ENCODE results near the gene MAP4K2. TPM values are rescaled to one million over a fixed set of nuclear protein-coding genes. Genes with fewer than 3 reads are reported as not detected.

The MAP4K2 gene
- total RNA-seq, 4 donors from 2014 or later = 3.6 to 9.0 (median 6.1) TPM

DNA sequence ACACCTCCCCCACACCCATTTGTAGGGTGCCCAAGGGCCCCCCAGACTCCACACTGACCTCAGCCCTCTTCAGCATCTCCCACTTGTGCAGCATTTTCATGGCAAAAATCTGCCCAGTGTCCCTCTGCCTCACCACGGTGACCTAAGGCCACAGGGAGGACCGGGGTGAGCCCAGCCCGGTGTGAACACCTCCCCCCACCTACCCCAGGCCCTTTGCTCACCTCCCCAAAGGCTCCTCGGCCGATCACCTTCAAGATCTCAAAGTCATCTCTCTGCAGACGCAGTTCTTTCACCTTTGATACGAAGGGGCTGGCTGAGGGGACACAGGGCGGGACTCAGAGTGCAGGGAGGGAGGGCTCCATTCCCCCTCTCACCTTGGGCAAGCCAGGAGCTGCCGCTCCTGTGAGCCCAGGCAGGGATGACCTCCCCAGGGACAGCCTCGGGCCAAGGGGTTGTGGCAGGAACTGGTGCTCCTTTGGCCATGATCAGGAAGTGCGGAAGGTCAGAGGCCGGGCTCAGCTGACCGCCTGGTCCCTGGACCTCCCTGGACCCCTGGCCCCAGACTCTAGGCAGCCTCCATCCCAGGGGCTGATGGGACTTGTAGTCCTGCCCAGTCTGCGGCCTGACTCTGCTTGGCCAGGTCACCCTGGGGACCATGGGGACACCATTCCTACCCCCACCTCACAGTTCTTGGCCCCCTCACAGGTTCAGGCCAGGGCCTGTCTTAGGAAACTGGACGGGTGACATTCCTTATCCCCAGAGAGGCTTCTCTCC, 38.8 kb upstream of the MAP4K2 start:
- DNase-seq = no peak
- peaks cover 8 to 58% (median 9%) of the 10 kb centered on the region in 3 donors for H3K4me1 ChIP-seq
- no peaks in the 10 kb centered on the region for H3K9me3 ChIP-seq
- 40 to 68% methylated on average over 2 to 7 of the region's 15 CpGs for WGBS, 2 donors
- no peaks in the 10 kb centered on the region for H3K27me3 ChIP-seq
- intact Hi-C loops (cut with DNase I) = no loop called here
- peak overlapping the region; percentile 87 to 96 (median 95) for H3K27ac ChIP-seq
- H3K36me3 ChIP-seq = peaks cover 0 to 43% (median 9%) of the 10 kb centered on the region in 3 donors
- TF ChIP-seq POLR2A (IDR thresholded peaks at IDR 0.05) = no peak
- peak overlapping the region; percentile 47 to 72 (median 70) for H3K4me3 ChIP-seq

DNA sequence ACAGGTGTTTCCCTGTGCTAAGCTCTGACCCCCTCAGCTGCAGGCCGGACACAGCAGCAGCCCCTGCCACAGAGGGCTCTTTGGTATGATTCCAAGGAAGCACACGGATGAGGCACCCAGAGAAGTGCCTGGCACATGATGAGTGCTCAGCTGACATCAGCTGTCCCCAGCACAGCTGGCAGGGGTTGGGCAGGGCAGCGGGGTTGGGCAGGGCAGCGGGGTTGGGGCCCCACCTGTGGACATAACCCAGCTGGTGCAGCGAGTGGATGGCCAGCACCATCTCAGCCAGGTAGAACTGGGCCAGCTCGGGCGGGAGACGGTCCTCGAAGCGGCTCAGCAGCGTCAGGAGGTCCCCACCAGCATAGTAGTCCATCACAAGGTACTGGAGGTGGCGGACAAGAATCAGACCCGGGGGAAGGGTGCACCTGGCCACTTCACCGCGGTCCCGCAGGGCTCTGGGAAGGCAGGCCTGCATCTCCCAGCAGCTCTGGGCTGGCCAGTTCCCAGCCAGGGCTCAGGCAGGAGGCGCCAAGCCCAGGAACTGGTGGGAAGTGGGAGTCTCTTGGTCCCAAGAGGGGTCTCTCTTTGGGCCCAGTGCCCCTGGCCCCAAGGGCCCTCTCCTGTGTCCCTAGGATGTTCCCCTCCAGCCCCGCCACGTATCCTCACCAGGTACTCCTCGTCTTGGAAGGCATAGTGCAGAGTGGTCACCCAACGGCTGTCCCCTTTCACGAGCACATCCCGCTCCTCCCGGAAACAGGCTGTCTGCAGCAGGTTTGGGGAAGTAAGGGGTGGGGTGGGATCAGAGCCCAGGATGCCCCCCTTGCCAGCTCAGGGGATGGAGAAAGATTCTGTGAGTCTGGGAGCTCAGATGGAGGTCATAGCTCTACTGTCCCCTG, 37.1 kb upstream of the MAP4K2 start:
- no peak for DNase-seq
- no peak for TF ChIP-seq POLR2A (IDR thresholded peaks at IDR 0.05)
- TF ChIP-seq, protein P1, sequence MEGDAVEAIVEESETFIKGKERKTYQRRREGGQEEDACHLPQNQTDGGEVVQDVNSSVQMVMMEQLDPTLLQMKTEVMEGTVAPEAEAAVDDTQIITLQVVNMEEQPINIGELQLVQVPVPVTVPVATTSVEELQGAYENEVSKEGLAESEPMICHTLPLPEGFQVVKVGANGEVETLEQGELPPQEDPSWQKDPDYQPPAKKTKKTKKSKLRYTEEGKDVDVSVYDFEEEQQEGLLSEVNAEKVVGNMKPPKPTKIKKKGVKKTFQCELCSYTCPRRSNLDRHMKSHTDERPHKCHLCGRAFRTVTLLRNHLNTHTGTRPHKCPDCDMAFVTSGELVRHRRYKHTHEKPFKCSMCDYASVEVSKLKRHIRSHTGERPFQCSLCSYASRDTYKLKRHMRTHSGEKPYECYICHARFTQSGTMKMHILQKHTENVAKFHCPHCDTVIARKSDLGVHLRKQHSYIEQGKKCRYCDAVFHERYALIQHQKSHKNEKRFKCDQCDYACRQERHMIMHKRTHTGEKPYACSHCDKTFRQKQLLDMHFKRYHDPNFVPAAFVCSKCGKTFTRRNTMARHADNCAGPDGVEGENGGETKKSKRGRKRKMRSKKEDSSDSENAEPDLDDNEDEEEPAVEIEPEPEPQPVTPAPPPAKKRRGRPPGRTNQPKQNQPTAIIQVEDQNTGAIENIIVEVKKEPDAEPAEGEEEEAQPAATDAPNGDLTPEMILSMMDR (IDR thresholded peaks at IDR 0.05) = no peak
- Histone ChIP-seq H3K4me3 (no peak overlapping the region), H3K9me3 (no peaks in the 10 kb centered on the region), H3K27ac (peak overlapping the region in 1 of 4 donors; percentile 9), H3K27me3 (no peaks in the 10 kb centered on the region), H3K36me3 (peaks cover 0 to 58% (median 9%) of the 10 kb centered on the region in 3 donors), H3K4me1 (peaks cover 9 to 64% (median 14%) of the 10 kb centered on the region in 3 donors)
- intact Hi-C loops (cut with DNase I) = no loop called here
- 90 to 93% methylated on average over 4 to 7 of the region's 24 CpGs for WGBS, 2 donors

GRCh38 chr11:64839335-64839734, 36.3 kb upstream of the MAP4K2 start:
- DNase-seq = no peak
- 62% methylated on average over 3 of the region's 13 CpGs; no CpG with 5 or more reads in 1 of the 2 donors for WGBS, 2 donors
- Histone ChIP-seq H3K36me3 (peaks cover 0 to 65% (median 16%) of the 10 kb centered on the region in 3 donors), H3K4me3 (no peak overlapping the region), H3K4me1 (peaks cover 13 to 61% (median 14%) of the 10 kb centered on the region in 3 donors), H3K9me3 (no peaks in the 10 kb centered on the region), H3K27me3 (no peaks in the 10 kb centered on the region), H3K27ac (no peak overlapping the region)
- no peak for TF ChIP-seq POLR2A (IDR thresholded peaks at IDR 0.05)
- TF ChIP-seq, protein P1 (IDR thresholded peaks at IDR 0.05) = no peak
- intact Hi-C loops (cut with DNase I) = no loop called here

DNA sequence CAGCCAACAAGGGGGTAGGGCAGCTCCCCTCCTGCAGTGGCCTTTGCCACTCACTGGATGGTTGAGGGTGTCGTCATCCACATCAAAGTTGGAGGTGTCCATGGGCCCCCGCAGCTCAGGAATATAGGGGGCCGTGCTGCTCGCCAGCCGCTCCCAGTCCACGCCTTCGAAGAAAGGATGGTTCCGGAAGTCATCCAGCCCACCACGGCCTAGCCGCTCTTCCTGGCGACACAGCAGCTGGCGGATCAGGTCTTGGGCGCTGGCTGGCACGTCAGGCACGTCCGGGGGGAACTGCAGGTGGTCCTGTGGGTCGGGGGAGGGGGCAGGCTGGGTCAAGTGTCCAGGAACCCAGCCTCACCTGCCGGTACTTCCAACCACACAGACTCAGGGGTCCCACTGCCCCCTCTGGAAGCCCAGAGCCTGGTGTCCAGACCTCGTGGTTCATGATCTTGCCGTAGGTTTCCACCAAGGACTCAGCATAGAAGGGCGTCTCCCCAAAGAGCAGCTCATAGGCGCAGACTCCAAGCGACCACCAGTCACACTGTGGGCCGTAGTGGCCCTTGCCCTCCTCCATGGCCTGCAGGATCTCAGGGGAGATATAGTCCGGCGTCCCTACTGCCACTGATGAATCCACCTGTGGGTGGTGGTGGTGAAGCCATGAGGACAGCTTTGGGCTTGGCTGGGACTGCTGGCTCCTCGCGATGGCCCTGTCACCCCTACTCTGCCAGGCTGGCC, 35.8 kb upstream of the MAP4K2 start:
- no peak for DNase-seq
- H3K27me3 ChIP-seq = no peaks in the 10 kb centered on the region
- TF ChIP-seq, protein P1 (IDR thresholded peaks at IDR 0.05) = no peak
- no peak for TF ChIP-seq POLR2A (IDR thresholded peaks at IDR 0.05)
- 60 to 88% methylated on average over 1 to 12 of the region's 28 CpGs for WGBS, 2 donors
- no peak overlapping the region for H3K27ac ChIP-seq
- peaks cover 13 to 55% (median 14%) of the 10 kb centered on the region in 3 donors for H3K4me1 ChIP-seq
- H3K36me3 ChIP-seq = peaks cover 3 to 71% (median 22%) of the 10 kb centered on the region in 3 donors
- H3K4me3 ChIP-seq = no peak overlapping the region
- H3K9me3 ChIP-seq = no peaks in the 10 kb centered on the region
- intact Hi-C loops (cut with DNase I) = no loop called here

DNA sequence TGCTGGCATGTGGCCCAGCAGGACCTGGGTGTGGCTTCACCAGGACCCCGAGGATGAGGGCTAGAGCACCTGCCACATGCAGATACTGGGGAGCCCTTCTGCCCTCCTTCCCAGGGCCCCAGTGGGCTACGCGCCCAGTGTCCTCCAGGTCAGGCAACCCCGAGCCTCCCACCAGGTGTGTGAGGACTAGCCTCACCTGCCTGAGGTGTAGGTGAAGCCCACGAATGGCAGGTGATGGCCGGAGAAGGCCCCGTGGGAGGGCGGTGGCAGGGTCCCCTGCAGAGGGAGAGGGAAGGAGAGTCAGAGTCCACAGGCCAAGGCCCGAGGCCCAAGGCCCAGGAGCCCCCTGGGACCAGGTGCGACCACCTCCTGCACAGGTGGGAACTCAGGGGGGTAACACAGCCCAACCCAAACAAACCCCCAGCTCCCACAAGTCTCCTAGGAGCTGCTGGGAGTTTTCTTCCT, 34.9 kb upstream of the MAP4K2 start:
- intact Hi-C loops (cut with DNase I) = no loop called here
- no peak overlapping the region for H3K27ac ChIP-seq
- H3K4me1 ChIP-seq = peaks cover 13 to 52% (median 14%) of the 10 kb centered on the region in 3 donors
- no peak for TF ChIP-seq POLR2A (IDR thresholded peaks at IDR 0.05)
- TF ChIP-seq, protein P1 (IDR thresholded peaks at IDR 0.05) = no peak
- H3K9me3 ChIP-seq = no peaks in the 10 kb centered on the region
- no peak for DNase-seq
- peaks cover 10 to 79% (median 29%) of the 10 kb centered on the region in 3 donors for H3K36me3 ChIP-seq
- no peaks in the 10 kb centered on the region for H3K27me3 ChIP-seq
- 86 to 89% methylated on average over 3 to 5 of the region's 10 CpGs for WGBS, 2 donors
- H3K4me3 ChIP-seq = no peak overlapping the region
